Sigmoid colon (tissue), 7 donors: ENCODE data around the gene SAMD14. TPM values are rescaled to one million over a fixed set of nuclear protein-coding genes. Genes with fewer than 3 reads are reported as not detected.
A peak's percentile ranks its signal among the peaks of the same experiment; 100 is the strongest.

ENCODE experiments used
- DNase-seq: peaks from one replicate; pipeline ENCODE4 v3.0.0-alpha.2; 2019
- H3K27ac ChIP-seq, 4 donors: fragments of 200-600 bp; sonication (generic); one replicate each; pipeline ENCODE4 v1.5.1; 2016 to 2019; ENCODE audit warnings: mild to moderate bottlenecking in 1 of 4
- H3K27me3 ChIP-seq, 3 donors: fragments of 200-600 bp; sonication (generic); one replicate each; pipeline ENCODE4 v1.5.1; 2019; ENCODE audit warnings: mild to moderate bottlenecking in 1 of 3
- H3K36me3 ChIP-seq, 4 donors: fragments of 200-600 bp; sonication (generic); one replicate each; pipeline ENCODE4 v1.5.1; 2016 to 2019
- H3K4me1 ChIP-seq, 4 donors: fragments of 200-600 bp; sonication (generic); one replicate each; pipeline ENCODE4 v1.5.1; 2017 to 2019
- H3K4me3 ChIP-seq, 4 donors: fragments of 200-600 bp; sonication (generic); one replicate each; pipeline ENCODE4 v1.5.1; 2017 to 2019; ENCODE audit warnings: mild to moderate bottlenecking in 2 of 4, moderate library complexity in 1 of 4
- H3K9me3 ChIP-seq, 4 donors: fragments of 200-600 bp in 3 of 4; sonication (generic) in 3 of 4; one replicate each; pipeline versions ENCODE4 v1.5.1 to v1.6.1; 2013 to 2019
- CTCF ChIP-seq, 4 experiments: fragments of 450-650 bp in 3 of 4; fragments of 200-600 bp in 1 of 4; IDR thresholded peaks; one replicate each; pipeline ENCODE4 v1.5.1; 2016 to 2019; ENCODE audit warnings: antibody characterized with exemption in 4 of 4, mild to moderate bottlenecking in 3 of 4, moderate library complexity in 2 of 4
- EP300 ChIP-seq, 4 donors: sonication (generic); formaldehyde crosslinking; IDR thresholded peaks; one replicate each; pipeline ENCODE4 v1.6.1; 2017; ENCODE audit warnings: antibody characterized with exemption in 4 of 4
- POLR2A ChIP-seq, 2 donors: fragments of 450-650 bp; IDR thresholded peaks; one replicate each; pipeline ENCODE4 v1.6.1; 2016; ENCODE audit warnings: antibody characterized with exemption in 2 of 2, mild to moderate bottlenecking in 2 of 2, moderate library complexity in 2 of 2
- POLR2AphosphoS5 ChIP-seq, 4 donors: sonication (generic); formaldehyde crosslinking; IDR thresholded peaks; one replicate each; pipeline ENCODE4 v1.6.1; 2017; ENCODE audit warnings: antibody characterized with exemption in 4 of 4
- WGBS, 2 donors: extraction: QIAGEN DNeasy Blood & Tissue Kit; methylation state at CpG; one replicate each; pipeline ENCODE4 v1.1.7; 2013; 5-methylcytosine and 5-hydroxymethylcytosine counted together
- intact Hi-C: fragments of 100-400 bp; cut with DNase I; formaldehyde crosslinking; loops from one replicate; pipeline ENCODE4 v1.15.1; 2023
- polyA plus RNA-seq, 3 donors: library from polyadenylated mRNA; stranded (reverse); fragments of 200-250 nt; gene quantifications; one replicate each; pipeline ENCODE4 v1.2.3, GENCODE V29; 2013
- total RNA-seq, 4 donors: library from RNA; depleted of rRNA; stranded (reverse); fragments of >200 nt; gene quantifications; one replicate each; pipeline ENCODE4 v1.1.0, GENCODE V29; 2016
- donor health status: healthy with polysubstance abuse.
- donor health status: Bipolar disorder and iron deficiency.
- donor health status: healthy.

The SAMD14 gene
- total and polyA plus RNA-seq, 7 donors = 0.16 to 2.5 (median 0.92) TPM

GRCh38 chr17:50099003-50099402 is 31.0 kb downstream of the SAMD14 start:
- H3K27ac ChIP-seq = peak overlapping the region; percentile 40 to 88 (median 70)
- 68 to 83% methylated on average over 5 of the region's 5 CpGs for WGBS, 2 donors
- TF ChIP-seq CTCF (IDR thresholded peaks at IDR 0.05) (no peak), EP300 (IDR thresholded peaks at IDR 0.05) (no peak), POLR2AphosphoS5 (IDR thresholded peaks at IDR 0.05) (no peak), POLR2A (IDR thresholded peaks at IDR 0.05) (no peak)
- H3K4me1 ChIP-seq = peaks cover 0 to 75% (median 59%) of the 10 kb centered on the region in 4 donors
- H3K27me3 ChIP-seq = no peaks in the 10 kb centered on the region
- intact Hi-C loops = no loop called here
- no peak for DNase-seq
- H3K9me3 ChIP-seq = no peaks in the 10 kb centered on the region
- H3K4me3 ChIP-seq = no peak overlapping the region
- peaks cover 10 to 26% (median 19%) of the 10 kb centered on the region in 4 donors for H3K36me3 ChIP-seq

GRCh38 chr17:50098583-50098982 is 31.4 kb downstream of the SAMD14 start:
- WGBS, 2 donors = 79 to 90% methylated on average over 4 of the region's 4 CpGs
- intact Hi-C loops = no loop called here
- Histone ChIP-seq H3K4me3 (no peak overlapping the region), H3K9me3 (no peaks in the 10 kb centered on the region), H3K27ac (peak overlapping the region in 3 of 4 donors; percentile 40 to 88 (median 71)), H3K4me1 (peaks cover 0 to 74% (median 59%) of the 10 kb centered on the region in 4 donors), H3K27me3 (no peaks in the 10 kb centered on the region), H3K36me3 (peaks cover 10 to 25% (median 19%) of the 10 kb centered on the region in 4 donors)
- no peak for TF ChIP-seq EP300 (IDR thresholded peaks at IDR 0.05)
- no peak for TF ChIP-seq POLR2AphosphoS5 (IDR thresholded peaks at IDR 0.05)
- no peak for TF ChIP-seq POLR2A (IDR thresholded peaks at IDR 0.05)
- no peak for TF ChIP-seq CTCF (IDR thresholded peaks at IDR 0.05)
- DNase-seq = no peak

- TF ChIP-seq EP300 (IDR thresholded peaks at IDR 0.05) (no peak), CTCF (IDR thresholded peaks at IDR 0.05) (no peak), POLR2AphosphoS5 (IDR thresholded peaks at IDR 0.05) (no peak), POLR2A (IDR thresholded peaks at IDR 0.05) (no peak)
- intact Hi-C loops = no loop called here
- no peaks in the 10 kb centered on the region for H3K27me3 ChIP-seq
- H3K27ac ChIP-seq = peak overlapping the region in 2 of 4 donors; percentile 3 to 91
- peaks cover 10 to 25% (median 19%) of the 10 kb centered on the region in 4 donors for H3K36me3 ChIP-seq
- H3K4me3 ChIP-seq = no peak overlapping the region
- no peaks in the 10 kb centered on the region for H3K9me3 ChIP-seq
- WGBS, 2 donors = 44 to 80% methylated on average over 4 of the region's 4 CpGs
- no peak for DNase-seq
- peaks cover 0 to 68% (median 56%) of the 10 kb centered on the region in 4 donors for H3K4me1 ChIP-seq
These were observed 32.0 kb downstream of the SAMD14 start for GRCh38 chr17:50097926-50098325.

- no peak for DNase-seq
- Histone ChIP-seq H3K4me1 (peaks cover 0 to 63% (median 51%) of the 10 kb centered on the region in 4 donors), H3K27me3 (no peaks in the 10 kb centered on the region), H3K27ac (peak overlapping the region in 2 of 4 donors; percentile 91), H3K36me3 (peaks cover 10 to 25% (median 19%) of the 10 kb centered on the region in 4 donors), H3K4me3 (no peak overlapping the region), H3K9me3 (no peaks in the 10 kb centered on the region)
- 73 to 84% methylated on average over 7 of the region's 7 CpGs for WGBS, 2 donors
- no peak for TF ChIP-seq POLR2A (IDR thresholded peaks at IDR 0.05)
- TF ChIP-seq EP300 (IDR thresholded peaks at IDR 0.05) = no peak
- TF ChIP-seq POLR2AphosphoS5 (IDR thresholded peaks at IDR 0.05) = no peak
- no peak for TF ChIP-seq CTCF (IDR thresholded peaks at IDR 0.05)
- intact Hi-C loops = no loop called here
These were observed 32.5 kb downstream of the SAMD14 start for GRCh38 chr17:50097455-50097854.

- H3K36me3 ChIP-seq = peaks cover 10 to 25% (median 19%) of the 10 kb centered on the region in 4 donors
- no peaks in the 10 kb centered on the region for H3K9me3 ChIP-seq
- H3K4me3 ChIP-seq = peak overlapping the region; percentile 91 to 97 (median 94)
- WGBS, 2 donors = 72 to 84% methylated on average over 3 of the region's 3 CpGs
- intact Hi-C loops = no loop called here
- no peak for DNase-seq
- H3K27ac ChIP-seq = peak overlapping the region; percentile 91 to 96 (median 92)
- H3K27me3 ChIP-seq = no peaks in the 10 kb centered on the region
- peaks cover 0 to 56% (median 44%) of the 10 kb centered on the region in 4 donors for H3K4me1 ChIP-seq
- TF ChIP-seq POLR2A (IDR thresholded peaks at IDR 0.05) (no peak), POLR2AphosphoS5 (IDR thresholded peaks at IDR 0.05) (no peak), CTCF (IDR thresholded peaks at IDR 0.05) (no peak), EP300 (IDR thresholded peaks at IDR 0.05) (no peak)
These were observed 33.2 kb downstream of the SAMD14 start for GRCh38 chr17:50096758-50097157.
